PC-3 (cell line): Measurements from ENCODE around the gene LAMC2.

ENCODE experiments used
- EZH2 ChIP-seq: fragments of 300-600 bp; sonication (generic); IDR thresholded peaks from one replicate; pipeline ENCODE4 v1.6.1; 2017; ENCODE audit warnings: antibody characterized with exemption, mild to moderate bottlenecking, low read length; ENCODE audit not compliant: unreplicated experiment
- TF ChIP-seq, protein P1 (sequence below): fragments of 300-600 bp; sonication (generic); conservative IDR thresholded peaks from 2 replicates; pipeline ENCODE4 v1.5.1; 2017; ENCODE audit warnings: antibody characterized with exemption, low read depth, mild to moderate bottlenecking, low read length

DNA sequence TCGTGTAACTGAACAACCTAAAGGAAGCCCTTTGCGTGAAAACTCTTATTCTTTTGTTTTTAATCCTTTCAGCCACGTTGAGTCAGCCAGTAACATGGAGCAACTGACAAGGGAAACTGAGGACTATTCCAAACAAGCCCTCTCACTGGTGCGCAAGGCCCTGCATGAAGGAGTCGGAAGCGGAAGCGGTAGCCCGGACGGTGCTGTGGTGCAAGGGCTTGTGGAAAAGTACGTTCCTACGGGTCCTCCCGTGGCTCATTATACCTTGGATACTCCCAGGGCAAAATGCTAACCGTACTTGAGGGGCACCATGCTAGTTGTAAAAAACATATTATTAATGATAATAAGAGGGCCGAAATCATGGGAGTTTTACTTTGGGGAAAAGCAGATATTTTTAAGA lies 49.4 kb downstream of the LAMC2 start:
- no peak for TF ChIP-seq EZH2
- TF ChIP-seq, protein P1, sequence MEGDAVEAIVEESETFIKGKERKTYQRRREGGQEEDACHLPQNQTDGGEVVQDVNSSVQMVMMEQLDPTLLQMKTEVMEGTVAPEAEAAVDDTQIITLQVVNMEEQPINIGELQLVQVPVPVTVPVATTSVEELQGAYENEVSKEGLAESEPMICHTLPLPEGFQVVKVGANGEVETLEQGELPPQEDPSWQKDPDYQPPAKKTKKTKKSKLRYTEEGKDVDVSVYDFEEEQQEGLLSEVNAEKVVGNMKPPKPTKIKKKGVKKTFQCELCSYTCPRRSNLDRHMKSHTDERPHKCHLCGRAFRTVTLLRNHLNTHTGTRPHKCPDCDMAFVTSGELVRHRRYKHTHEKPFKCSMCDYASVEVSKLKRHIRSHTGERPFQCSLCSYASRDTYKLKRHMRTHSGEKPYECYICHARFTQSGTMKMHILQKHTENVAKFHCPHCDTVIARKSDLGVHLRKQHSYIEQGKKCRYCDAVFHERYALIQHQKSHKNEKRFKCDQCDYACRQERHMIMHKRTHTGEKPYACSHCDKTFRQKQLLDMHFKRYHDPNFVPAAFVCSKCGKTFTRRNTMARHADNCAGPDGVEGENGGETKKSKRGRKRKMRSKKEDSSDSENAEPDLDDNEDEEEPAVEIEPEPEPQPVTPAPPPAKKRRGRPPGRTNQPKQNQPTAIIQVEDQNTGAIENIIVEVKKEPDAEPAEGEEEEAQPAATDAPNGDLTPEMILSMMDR = no peak
